PC-3 (cell line): ENCODE results near the gene OR5AR1. TPM values are rescaled to one million over a fixed set of nuclear protein-coding genes. Genes with fewer than 3 reads are reported as not detected.

ENCODE experiments used
- ATAC-seq: fragments of 200-7000 bp; cut with Tn5 transposase; 2 replicates; pipeline ENCODE4 v1.9.1; 2020; ENCODE audit warnings: mild to moderate bottlenecking, moderate library complexity
- BruUV-seq: library from RNA; stranded (reverse); fragments of 400-500 nt; replicated peaks from 2 replicates; lab custom pipeline; 2021; lab: Mats Ljungman, UMichigan
- CTCF ChIA-PET: fragments of 300-600 bp; sonication (Branson Sonifier 250); formaldehyde crosslinking; loops from one replicate; lab custom pipeline; 2022; ENCODE audit warnings: antibody characterized with exemption; lab: Charles Lee
- POLR2A ChIA-PET: fragments of 300-600 bp; sonication (Branson Sonifier 250); formaldehyde crosslinking; loops from one replicate; lab custom pipeline; 2022; ENCODE audit warnings: antibody characterized with exemption; ENCODE audit not compliant: unreplicated experiment; lab: Charles Lee
- DNase-seq: peaks from one replicate; pipeline ENCODE4 v3.0.0-alpha.2; 2015
- H2AFZ ChIP-seq: fragments of 300-600 bp; sonication (generic); 2 replicates; pipeline ENCODE4 v1.6.0; 2016; ENCODE audit warnings: antibody characterized with exemption, low read length
- H3F3A ChIP-seq: fragments of 300-600 bp; sonication (generic); one replicate; pipeline ENCODE4 v1.6.0; 2017; ENCODE audit warnings: antibody characterized with exemption, low read length, control low read depth, mild to moderate bottlenecking; ENCODE audit not compliant: unreplicated experiment
- H3K27ac ChIP-seq: fragments of 300-600 bp; sonication (generic); 2 replicates; pipeline ENCODE4 v1.5.1; 2016; ENCODE audit warnings: mild to moderate bottlenecking, low read length
- H3K27me3 ChIP-seq: fragments of 300-600 bp; sonication (generic); 2 replicates; pipeline ENCODE4 v1.6.1; 2016; ENCODE audit warnings: low read length, mixed read lengths
- H3K36me3 ChIP-seq: fragments of 300-600 bp; sonication (generic); 2 replicates; pipeline ENCODE4 v1.6.1; 2016; ENCODE audit warnings: low read depth, mixed run types, low read length, mixed read lengths
- H3K4me1 ChIP-seq: fragments of 300-600 bp; sonication (generic); 2 replicates; pipeline ENCODE4 v1.5.1; 2016; ENCODE audit warnings: low read length; ENCODE audit not compliant: insufficient read depth
- H3K4me2 ChIP-seq: fragments of 300-600 bp; sonication (generic); 2 replicates; pipeline ENCODE4 v1.6.0; 2016; ENCODE audit warnings: low read length
- H3K4me3 ChIP-seq: fragments of 300-600 bp; sonication (generic); 2 replicates; pipeline ENCODE4 v1.5.1; 2016; ENCODE audit warnings: mild to moderate bottlenecking, low read length, mixed read lengths
- H3K79me2 ChIP-seq: fragments of 300-600 bp; sonication (generic); 2 replicates; pipeline ENCODE4 v1.6.1; 2017; ENCODE audit warnings: low read length, mixed read lengths
- H3K9ac ChIP-seq: fragments of 300-600 bp; sonication (generic); 2 replicates; pipeline ENCODE4 v1.6.0; 2016; ENCODE audit warnings: mild to moderate bottlenecking, low read length
- H3K9me2 ChIP-seq: fragments of 300-600 bp; sonication (generic); replicated peaks from 2 replicates; pipeline ENCODE4 v1.6.1; 2016; ENCODE audit warnings: mixed run types, low read length, mixed read lengths
- H3K9me3 ChIP-seq: fragments of 300-600 bp; sonication (generic); 2 replicates; pipeline ENCODE4 v1.6.1; 2016; ENCODE audit warnings: low read length, mixed read lengths
- H4K20me1 ChIP-seq: fragments of 300-600 bp; sonication (generic); 2 replicates; pipeline ENCODE4 v1.6.1; 2016; ENCODE audit warnings: low read length, mixed read lengths
- CTCF ChIP-seq: fragments of 300-600 bp; sonication (generic); conservative IDR thresholded peaks from 2 replicates; pipeline ENCODE4 v1.5.1; 2017; ENCODE audit warnings: antibody characterized with exemption, low read depth, mild to moderate bottlenecking, low read length
- EZH2 ChIP-seq: fragments of 300-600 bp; sonication (generic); IDR thresholded peaks from one replicate; pipeline ENCODE4 v1.6.1; 2017; ENCODE audit warnings: antibody characterized with exemption, mild to moderate bottlenecking, low read length; ENCODE audit not compliant: unreplicated experiment
- EZH2phosphoT487 ChIP-seq: fragments of 300-600 bp; sonication (generic); IDR thresholded peaks from 2 replicates; pipeline ENCODE4 v1.6.1; 2018; ENCODE audit warnings: mild to moderate bottlenecking, antibody characterized with exemption, low read length, borderline replicate concordance
- intact Hi-C: fragments of 100-400 bp; cut with micrococcal nuclease; formaldehyde crosslinking; loops from 2 replicates; pipeline ENCODE4 v1.9.0; 2023
- total RNA-seq: library from RNA; depleted of rRNA; stranded (reverse); fragments of >200 nt; gene quantifications from 2 replicates; pipeline ENCODE4 v1.2.3, GENCODE V29; 2014

The OR5AR1 gene
- total RNA-seq, 1 experiment from 2014 or later: not detected

GRCh38 chr11:56642339-56642738 is 21.1 kb upstream of the OR5AR1 start, which contains the start of gene OR5AP2:
TSS of gene OR5AP2 (minus strand) at chr11:56642439. CDS start at chr11:56642439, 0 bp downstream.
- intact Hi-C loops: no loop called here
- H3K79me2 ChIP-seq: no peaks in the 10 kb centered on the region
- no peaks in the 10 kb centered on the region for H3K4me1 ChIP-seq
- ATAC-seq: no peak
- ChIA-PET POLR2A (no interaction called here), CTCF (no interaction called here)
- no peaks in the 10 kb centered on the region for H3K36me3 ChIP-seq
- BruUV-seq: no TSS peak
- H3K4me3 ChIP-seq: no peak within 1 kb of the TSS
- no peak within 1 kb of the TSS for H3K4me2 ChIP-seq
- H3K9me3 ChIP-seq: no peaks in the 10 kb centered on the region
- H2AFZ ChIP-seq: no peak within 1 kb of the TSS
- DNase-seq: no peak
- H4K20me1 ChIP-seq: no peaks in the 10 kb centered on the region
- no peak for TF ChIP-seq EZH2phosphoT487
- no peak for TF ChIP-seq EZH2
- TF ChIP-seq CTCF: no peak
- no peaks in the 10 kb centered on the region for H3K9me2 ChIP-seq
- no peaks in the 10 kb centered on the region for H3K27me3 ChIP-seq
- H3F3A ChIP-seq: no peaks in the 10 kb centered on the region
- no peak within 1 kb of the TSS for H3K9ac ChIP-seq
- no peak within 1 kb of the TSS for H3K27ac ChIP-seq

GRCh38 chr11:56659755-56660154 is 3.7 kb upstream of the OR5AR1 start:
- no peaks in the 10 kb centered on the region for H3K79me2 ChIP-seq
- H3K27ac ChIP-seq: no peak overlapping the region
- H3K9me2 ChIP-seq: no peaks in the 10 kb centered on the region
- H3F3A ChIP-seq: no peaks in the 10 kb centered on the region
- H3K36me3 ChIP-seq: no peaks in the 10 kb centered on the region
- no peak overlapping the region for H3K4me2 ChIP-seq
- CTCF ChIA-PET: no interaction called here
- TF ChIP-seq EZH2phosphoT487: no peak
- TF ChIP-seq EZH2: no peak
- TF ChIP-seq CTCF: no peak
- ATAC-seq (no peak), DNase-seq (no peak)
- H3K9me3 ChIP-seq: 0 out of 2 replicates have a peak, but pooled peaks cover 6% of the 10 kb centered on the region
- BruUV-seq: no TSS peak
- no peaks in the 10 kb centered on the region for H3K27me3 ChIP-seq
- intact Hi-C loops: no loop called here
- H2AFZ ChIP-seq: no peak overlapping the region
- H3K4me1 ChIP-seq: no peaks in the 10 kb centered on the region
- H4K20me1 ChIP-seq: no peaks in the 10 kb centered on the region
- no peak overlapping the region for H3K4me3 ChIP-seq
- no peak overlapping the region for H3K9ac ChIP-seq
- POLR2A ChIA-PET: no interaction called here

GRCh38 chr11:56670984-56671383 is 7.5 kb downstream of the OR5AR1 start:
- BruUV-seq: no TSS peak
- Histone ChIP-seq H3K4me2 (no peak overlapping the region), H3K79me2 (no peaks in the 10 kb centered on the region), H3K9ac (no peak overlapping the region), H3F3A (no peaks in the 10 kb centered on the region), H3K27ac (no peak overlapping the region), H4K20me1 (no peaks in the 10 kb centered on the region), H3K9me3 (no peaks in the 10 kb centered on the region; the same call in 1 of the 2 replicates), H3K36me3 (no peaks in the 10 kb centered on the region), H2AFZ (no peak overlapping the region), H3K9me2 (no peaks in the 10 kb centered on the region), H3K27me3 (no peaks in the 10 kb centered on the region), H3K4me3 (no peak overlapping the region), H3K4me1 (no peaks in the 10 kb centered on the region)
- ATAC-seq (no peak), DNase-seq (no peak)
- ChIA-PET CTCF (no interaction called here), POLR2A (no interaction called here)
- intact Hi-C loops: no loop called here
- TF ChIP-seq EZH2 (no peak), CTCF (no peak), EZH2phosphoT487 (no peak)
